ENCODE results near the gene UNC13D. TPM values are rescaled to one million over a fixed set of nuclear protein-coding genes. Genes with fewer than 3 reads are reported as not detected.

Gene UNC13D
- total RNA-seq, 1 experiment from 2014 or later: 104 TPM

DNA sequence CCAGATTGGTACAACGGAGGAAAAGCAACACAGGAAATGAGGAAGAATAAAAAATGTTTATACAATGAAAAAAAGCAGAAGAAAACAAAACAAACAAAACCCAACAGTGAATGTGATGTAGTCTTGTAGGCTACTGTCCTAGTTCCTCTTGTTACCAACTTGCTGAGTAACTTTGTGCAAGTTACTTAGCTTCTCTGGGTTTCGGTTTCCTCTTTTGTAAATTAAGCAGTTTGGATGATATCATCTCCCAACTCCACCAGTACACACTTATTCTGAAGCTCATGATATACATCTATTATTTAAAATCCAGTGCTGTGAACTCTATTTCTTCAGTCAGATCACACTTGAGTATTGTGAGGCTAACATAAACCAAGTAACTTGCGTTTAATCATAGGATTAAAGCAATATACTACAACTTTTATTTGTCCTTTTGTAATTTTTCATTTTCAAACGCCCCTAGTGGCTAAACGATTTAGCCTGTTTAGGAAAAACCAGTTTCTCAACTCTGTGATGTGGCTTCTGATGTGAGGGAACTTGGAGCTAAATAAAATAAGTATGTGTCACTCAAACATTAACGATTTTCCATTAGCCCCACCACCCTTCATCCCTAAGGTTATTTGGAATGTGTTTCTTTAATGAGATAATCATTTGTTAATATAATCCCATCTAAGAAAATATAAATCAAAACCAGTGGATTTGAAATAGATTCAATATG, 61.0 kb downstream of the UNC13D start:
- intact Hi-C loops (cut with micrococcal nuclease; ENCODE audit: unreplicated experiment): loop anchor here (5.0 kb wide), 1 partner anchor 94 kb away; the partner anchor contains the start of gene TRIM47
- TF ChIP-seq, protein P1, sequence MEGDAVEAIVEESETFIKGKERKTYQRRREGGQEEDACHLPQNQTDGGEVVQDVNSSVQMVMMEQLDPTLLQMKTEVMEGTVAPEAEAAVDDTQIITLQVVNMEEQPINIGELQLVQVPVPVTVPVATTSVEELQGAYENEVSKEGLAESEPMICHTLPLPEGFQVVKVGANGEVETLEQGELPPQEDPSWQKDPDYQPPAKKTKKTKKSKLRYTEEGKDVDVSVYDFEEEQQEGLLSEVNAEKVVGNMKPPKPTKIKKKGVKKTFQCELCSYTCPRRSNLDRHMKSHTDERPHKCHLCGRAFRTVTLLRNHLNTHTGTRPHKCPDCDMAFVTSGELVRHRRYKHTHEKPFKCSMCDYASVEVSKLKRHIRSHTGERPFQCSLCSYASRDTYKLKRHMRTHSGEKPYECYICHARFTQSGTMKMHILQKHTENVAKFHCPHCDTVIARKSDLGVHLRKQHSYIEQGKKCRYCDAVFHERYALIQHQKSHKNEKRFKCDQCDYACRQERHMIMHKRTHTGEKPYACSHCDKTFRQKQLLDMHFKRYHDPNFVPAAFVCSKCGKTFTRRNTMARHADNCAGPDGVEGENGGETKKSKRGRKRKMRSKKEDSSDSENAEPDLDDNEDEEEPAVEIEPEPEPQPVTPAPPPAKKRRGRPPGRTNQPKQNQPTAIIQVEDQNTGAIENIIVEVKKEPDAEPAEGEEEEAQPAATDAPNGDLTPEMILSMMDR (IDR thresholded peaks at IDR 0.05; ENCODE audit: unreplicated experiment): peak; percentile 65
- Mint-ChIP-seq H3K27me3 (ENCODE audit: unreplicated experiment) (peaks cover 12% of the 10 kb centered on the region), H3K36me3 (ENCODE audit: insufficient read depth, unreplicated experiment) (peaks cover 56% of the 10 kb centered on the region), H3K4me3 (ENCODE audit: low read depth, unreplicated experiment) (peak overlapping the region; percentile 84), H3K27ac (ENCODE audit: unreplicated experiment) (peak overlapping the region; percentile 96), H3K4me1 (ENCODE audit: low read depth, unreplicated experiment) (peaks cover 28% of the 10 kb centered on the region), H3K9me3 (ENCODE audit: low read depth, unreplicated experiment) (no peaks in the 10 kb centered on the region)
- DNase-seq: peak; percentile 56
- CTCF ChIA-PET: interaction anchor here (0.6 to 1.4 kb wide), 12 partner anchors 11 to 759 kb away, joined by 3 to 8 read pairs (median 4); partner anchors contain the start of genes GALK1 and WBP2
- BruUV-seq (replicated peaks): no TSS peak

DNA sequence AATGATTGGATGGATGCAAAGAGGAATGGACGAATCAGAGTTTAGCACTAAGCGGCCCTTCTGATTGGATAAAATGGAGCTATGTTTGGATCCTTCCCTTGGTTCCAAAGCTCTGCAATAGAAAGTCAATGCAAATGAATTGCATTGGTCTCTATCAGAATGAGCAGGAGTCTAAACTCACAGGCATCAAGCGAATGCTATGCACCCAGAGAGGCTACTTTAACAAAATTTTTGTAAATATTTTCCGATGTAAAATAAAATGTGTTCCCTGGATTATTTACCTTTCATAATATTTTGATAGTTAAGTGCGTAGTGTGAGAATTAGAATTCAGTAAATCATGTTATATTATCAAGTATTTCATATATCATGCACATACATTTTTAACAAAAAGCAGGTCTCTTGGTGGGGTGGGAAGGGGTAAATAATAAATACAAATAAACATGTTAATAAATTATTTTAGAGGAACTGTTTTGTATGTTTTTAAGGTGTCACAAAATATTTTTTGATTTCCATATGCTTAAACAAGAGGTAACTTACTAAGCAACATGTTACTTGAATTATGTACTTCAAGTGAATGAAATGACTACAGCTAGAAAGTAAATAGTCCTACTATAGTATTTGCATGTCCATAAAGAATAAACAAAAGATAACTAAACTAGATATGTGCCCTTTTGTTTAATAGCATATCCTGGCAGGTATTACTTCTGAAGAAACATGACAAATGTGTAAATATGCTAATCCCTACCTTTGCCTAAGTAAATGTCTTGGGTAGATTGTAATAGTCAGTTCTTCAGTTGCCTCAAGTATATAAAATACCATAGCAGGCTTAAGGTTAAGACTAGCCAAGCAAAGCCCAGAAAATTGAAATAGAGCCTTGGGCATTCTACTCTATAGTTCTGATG, 64.0 kb downstream of the UNC13D start:
- peaks cover 12% of the 10 kb centered on the region for H3K27me3 Mint-ChIP-seq (ENCODE audit: unreplicated experiment)
- peak overlapping the region; percentile 100 for H3K27ac Mint-ChIP-seq (ENCODE audit: unreplicated experiment)
- intact Hi-C loops (cut with micrococcal nuclease; ENCODE audit: unreplicated experiment): loop anchor here (5.0 kb wide), 1 partner anchor 97 kb away; the partner anchor contains the start of gene TRIM47
- TF ChIP-seq, protein P1 (IDR thresholded peaks at IDR 0.05; ENCODE audit: unreplicated experiment): no peak
- CTCF ChIA-PET: interaction anchor here (0.6 to 1.6 kb wide), 10 partner anchors 15 to 202 kb away, joined by 3 to 7 read pairs (median 4); partner anchors contain the start of genes GALK1, ITGB4 and WBP2
- peaks cover 76% of the 10 kb centered on the region for H3K36me3 Mint-ChIP-seq (ENCODE audit: insufficient read depth, unreplicated experiment)
- peaks cover 22% of the 10 kb centered on the region for H3K4me1 Mint-ChIP-seq (ENCODE audit: low read depth, unreplicated experiment)
- peak overlapping the region; percentile 77 for H3K4me3 Mint-ChIP-seq (ENCODE audit: low read depth, unreplicated experiment)
- no TSS peak for BruUV-seq (replicated peaks)
- no peaks in the 10 kb centered on the region for H3K9me3 Mint-ChIP-seq (ENCODE audit: low read depth, unreplicated experiment)
- no peak for DNase-seq

DNA sequence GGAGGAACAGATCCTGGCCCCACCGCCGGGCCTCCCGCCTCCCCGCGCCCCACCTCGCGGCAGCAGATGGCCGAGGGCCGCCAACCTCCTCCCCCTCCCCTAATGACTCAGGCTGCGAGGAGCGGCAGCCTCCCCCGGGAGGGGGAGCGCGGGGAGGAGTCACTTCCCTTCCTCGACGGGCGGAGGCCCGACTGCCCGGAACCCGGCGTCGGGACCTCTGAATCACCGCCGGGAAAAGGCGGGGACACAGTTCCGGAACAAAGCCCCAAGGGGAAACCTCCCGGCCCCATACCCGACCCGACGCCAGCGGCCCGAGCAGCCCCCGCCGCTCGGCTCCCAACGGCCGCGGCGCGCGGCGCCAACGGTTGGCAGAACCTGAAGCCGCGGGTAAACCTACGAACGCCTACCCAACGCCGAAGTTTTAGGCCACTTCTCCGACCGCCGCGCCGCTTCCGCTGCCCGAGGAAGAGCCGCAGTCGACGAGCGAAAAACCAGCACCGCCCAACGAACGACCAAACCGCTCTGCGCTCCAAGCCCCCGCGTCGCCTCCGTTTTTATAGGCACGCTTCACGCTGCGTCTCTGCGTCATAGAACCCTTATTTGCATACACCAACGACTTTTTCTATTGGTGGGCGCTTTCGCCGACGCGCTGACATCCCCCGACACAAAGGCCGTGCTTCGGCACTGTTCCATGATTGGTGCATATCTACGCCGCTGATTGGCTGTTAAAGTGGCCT, 64.8 kb downstream of the UNC13D start:
- BruUV-seq (replicated peaks): TSS peak; percentile 86

More for the DNA sequence above, 64.8 kb downstream of the UNC13D start:
- TF ChIP-seq, protein P1 (IDR thresholded peaks at IDR 0.05; ENCODE audit: unreplicated experiment): peak; percentile 2
- Mint-ChIP-seq H3K36me3 (ENCODE audit: insufficient read depth, unreplicated experiment) (peaks cover 75% of the 10 kb centered on the region), H3K9me3 (ENCODE audit: low read depth, unreplicated experiment) (no peaks in the 10 kb centered on the region), H3K27ac (ENCODE audit: unreplicated experiment) (peak overlapping the region; percentile 100), H3K27me3 (ENCODE audit: unreplicated experiment) (peaks cover 12% of the 10 kb centered on the region), H3K4me1 (ENCODE audit: low read depth, unreplicated experiment) (peaks cover 20% of the 10 kb centered on the region), H3K4me3 (ENCODE audit: low read depth, unreplicated experiment) (peak overlapping the region; percentile 77)
- intact Hi-C loops (cut with micrococcal nuclease; ENCODE audit: unreplicated experiment): no loop called here
- CTCF ChIA-PET: interaction anchor here (0.6 to 1.6 kb wide), 12 partner anchors 14 to 203 kb away, joined by 3 to 7 read pairs (median 4); partner anchors contain the start of genes GALK1, ITGB4 and WBP2
- peak; percentile 93 for DNase-seq

All from Calu3 (cell line).